ENCODE data around the gene ERAP2.

ERAP2 gene

DNA sequence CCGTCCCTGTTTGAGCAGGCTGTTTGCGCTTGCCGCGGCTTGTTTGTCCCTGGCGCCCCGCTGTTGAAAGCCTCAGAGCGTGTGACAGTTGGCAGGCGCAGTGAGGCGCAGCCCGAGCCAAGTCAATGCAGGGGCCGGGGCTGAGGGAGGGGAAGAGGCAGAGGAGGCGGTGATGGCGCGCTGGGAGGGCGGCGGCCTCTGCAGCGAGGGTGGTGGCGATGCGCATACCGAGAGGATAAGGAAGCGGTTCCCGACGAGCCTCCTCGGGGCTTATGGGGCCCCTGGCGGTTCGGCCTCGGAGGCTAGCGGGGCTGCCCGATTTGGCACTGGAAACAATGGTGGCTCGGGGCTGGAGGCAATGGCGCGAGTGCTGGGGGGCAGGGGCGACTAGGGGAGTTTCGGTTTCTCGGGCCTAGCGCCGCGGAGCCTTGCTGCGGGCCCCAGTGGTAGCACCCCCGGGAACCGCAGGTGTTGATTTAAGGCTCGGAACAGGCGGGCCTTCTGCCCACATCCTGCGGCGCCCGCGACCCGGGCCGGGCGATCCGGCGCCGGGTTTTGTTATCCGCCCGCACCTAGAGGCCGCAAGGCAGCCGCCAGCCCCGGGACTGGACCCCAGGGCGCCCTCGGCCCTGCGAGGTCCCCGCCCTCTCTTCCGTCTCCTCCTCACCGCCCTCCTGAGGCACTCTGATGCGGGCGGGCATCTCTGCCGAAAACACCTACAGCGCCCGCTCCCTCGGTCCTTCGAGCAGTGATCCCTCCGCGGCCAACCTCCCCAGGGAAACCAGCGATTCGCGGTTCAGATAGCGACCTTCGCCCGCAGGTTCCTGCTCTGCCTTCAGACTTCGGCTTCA, 58.6 kb downstream of the ERAP2 start:
- DNase-seq = peak; percentile 87 to 88

DNA sequence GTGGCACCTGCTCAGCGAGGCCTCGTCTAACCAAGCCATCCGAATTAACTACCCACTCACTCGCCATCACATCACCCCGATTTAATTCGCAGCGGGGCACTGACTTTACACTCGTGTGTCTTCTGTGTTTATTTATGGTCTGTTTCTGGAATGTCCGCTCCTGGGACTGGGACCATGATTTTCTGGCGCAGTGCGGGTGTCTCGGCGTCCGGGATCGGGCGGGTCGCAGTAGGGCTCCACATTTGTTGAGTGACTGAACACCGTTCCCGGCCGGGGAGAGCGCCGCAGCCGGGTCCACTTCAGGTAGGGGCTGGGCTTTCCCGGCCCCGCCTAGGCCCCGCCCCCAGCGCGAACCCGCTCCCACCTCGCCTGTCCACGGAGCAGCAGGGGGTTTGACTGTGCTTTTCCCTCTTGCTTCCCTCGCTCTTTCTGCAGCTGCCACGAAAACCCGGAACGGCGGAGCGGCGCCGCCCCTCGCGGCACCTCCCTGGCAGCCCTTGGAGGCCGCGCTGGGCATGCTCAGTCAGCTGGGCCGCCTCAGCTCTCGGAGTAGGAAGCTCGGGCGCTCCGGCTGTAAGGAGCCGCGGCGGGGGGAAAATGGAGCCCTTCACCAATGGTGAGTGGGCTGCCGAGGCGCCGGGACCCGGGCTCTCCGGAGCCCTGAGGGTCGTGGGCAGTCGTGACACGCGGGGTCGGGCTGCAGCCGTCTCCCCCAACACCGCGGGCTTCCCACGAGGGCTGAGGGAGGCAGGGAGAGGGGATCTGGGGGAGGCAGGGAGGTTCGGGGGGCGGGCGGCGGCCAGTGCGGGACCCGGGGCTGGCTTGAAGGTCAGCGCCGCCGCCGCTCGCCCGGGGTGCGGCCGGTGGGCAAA, 59.5 kb downstream of the ERAP2 start, which contains the start of gene LNPEP:
TSS of gene LNPEP (plus strand) at position 522 of the 872 bp plus-strand sequence. CDS start at position 598, 76 bp downstream.
- DNase-seq = peak; percentile 91 to 94

- peak; percentile 29 to 31 for DNase-seq
Observed at GRCh38 chr5:96936431-96937320, 60.4 kb downstream of the ERAP2 start.

DNA sequence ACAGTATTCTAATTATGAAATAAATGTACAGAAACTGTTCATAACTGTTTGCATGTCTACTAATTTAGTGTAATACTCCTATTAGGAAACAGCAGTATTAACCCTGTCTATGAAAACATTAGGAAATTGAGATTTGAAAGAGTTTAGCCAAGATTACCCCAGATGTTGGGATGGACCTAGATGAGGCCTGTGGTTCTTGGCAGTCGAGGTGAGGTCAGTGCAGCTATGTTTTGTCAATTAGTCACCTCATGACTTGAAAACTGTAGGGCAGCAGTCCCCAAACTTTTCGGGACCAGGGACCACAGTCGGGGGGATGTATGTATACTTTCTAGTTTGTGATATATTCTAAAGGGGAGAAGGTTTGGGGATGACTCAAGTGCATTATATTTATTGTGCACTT, 64.3 kb downstream of the ERAP2 start:
- no peak for DNase-seq

- no peak for DNase-seq
Observed at GRCh38 chr5:96941140-96941539, 64.8 kb downstream of the ERAP2 start.

DNA sequence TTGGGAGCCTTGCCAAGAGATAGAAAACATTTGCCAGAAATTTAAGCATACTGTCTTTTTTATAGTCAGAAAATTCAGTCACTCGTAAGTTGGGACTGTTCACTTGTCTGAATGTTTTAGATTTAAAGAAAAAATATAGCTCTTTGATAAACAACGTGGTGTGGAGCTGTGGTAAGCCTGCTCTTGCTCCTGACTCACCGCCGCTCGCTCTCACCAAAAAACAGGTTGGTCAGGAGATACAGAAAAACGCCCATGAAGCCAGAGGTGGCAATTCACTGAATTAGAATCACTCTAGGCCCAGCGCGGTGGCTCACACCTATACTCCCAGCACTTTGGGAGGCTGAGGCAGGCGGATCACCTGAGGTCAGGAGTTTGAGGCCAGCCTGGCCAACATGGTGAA, 65.8 kb downstream of the ERAP2 start:
- no peak for DNase-seq

DNA sequence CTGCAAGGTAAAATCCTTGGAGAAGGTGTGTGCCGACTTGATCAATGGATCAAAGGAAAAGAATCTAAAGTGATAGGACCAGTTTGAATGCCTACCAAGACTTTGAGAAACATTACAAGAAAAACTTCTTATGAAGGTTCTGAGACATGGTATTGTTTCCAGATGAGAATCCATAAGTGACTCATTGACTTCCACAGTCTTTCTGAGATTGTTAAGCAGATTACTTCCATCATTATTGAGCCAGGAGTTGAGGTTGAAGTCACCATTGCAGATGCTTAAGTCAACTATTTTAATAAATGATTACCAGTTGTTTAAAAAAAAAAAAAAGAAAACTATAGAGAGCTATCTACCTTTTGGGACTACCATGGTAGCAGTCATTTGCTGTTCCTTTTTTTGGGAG, 66.6 kb downstream of the ERAP2 start:
- DNase-seq = no peak

GRCh38 chr5:96943799-96944198, 67.5 kb downstream of the ERAP2 start:
- DNase-seq = no peak

DNA sequence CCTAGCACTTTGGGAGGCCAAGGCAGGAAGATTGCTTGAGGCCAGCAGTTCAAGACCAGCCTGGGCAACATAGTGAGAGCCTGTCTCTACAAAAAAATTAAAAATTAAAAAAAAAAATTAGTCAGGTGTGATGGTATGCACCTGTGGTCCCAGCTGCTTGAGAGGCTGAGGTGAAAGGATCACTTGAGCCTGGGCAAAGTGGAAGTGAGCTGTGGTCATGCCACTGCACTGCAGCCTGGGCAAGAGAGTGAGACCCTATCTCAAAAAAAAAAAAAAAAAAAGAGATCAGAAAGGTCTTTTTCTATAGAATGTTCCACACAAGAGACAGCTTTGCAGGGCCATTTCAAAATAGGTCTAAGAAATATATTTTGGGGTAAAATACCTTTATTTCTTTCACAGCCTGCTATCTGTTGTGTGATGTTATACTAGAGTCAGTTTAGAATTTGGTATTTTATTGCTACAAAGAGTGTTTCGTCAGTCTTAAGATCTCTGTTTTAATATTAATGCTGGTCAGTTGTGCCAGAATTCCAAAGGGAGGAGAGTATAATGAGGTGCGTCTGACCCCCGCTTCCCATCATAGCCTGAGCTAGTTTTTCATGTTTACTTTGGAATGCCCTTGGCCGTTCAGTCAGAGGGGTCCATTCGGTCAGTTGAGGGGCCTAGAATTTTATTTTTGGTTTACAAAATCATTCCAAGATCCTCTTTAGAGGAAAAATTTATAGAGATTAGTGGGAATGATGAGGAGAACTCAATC, 69.0 kb downstream of the ERAP2 start:
- DNase-seq = no peak

- no peak for DNase-seq
Observed at GRCh38 chr5:96946381-96946780, 70.1 kb downstream of the ERAP2 start.

GRCh38 chr5:96952118-96952750, 75.9 kb downstream of the ERAP2 start:
- DNase-seq = no peak

DNA sequence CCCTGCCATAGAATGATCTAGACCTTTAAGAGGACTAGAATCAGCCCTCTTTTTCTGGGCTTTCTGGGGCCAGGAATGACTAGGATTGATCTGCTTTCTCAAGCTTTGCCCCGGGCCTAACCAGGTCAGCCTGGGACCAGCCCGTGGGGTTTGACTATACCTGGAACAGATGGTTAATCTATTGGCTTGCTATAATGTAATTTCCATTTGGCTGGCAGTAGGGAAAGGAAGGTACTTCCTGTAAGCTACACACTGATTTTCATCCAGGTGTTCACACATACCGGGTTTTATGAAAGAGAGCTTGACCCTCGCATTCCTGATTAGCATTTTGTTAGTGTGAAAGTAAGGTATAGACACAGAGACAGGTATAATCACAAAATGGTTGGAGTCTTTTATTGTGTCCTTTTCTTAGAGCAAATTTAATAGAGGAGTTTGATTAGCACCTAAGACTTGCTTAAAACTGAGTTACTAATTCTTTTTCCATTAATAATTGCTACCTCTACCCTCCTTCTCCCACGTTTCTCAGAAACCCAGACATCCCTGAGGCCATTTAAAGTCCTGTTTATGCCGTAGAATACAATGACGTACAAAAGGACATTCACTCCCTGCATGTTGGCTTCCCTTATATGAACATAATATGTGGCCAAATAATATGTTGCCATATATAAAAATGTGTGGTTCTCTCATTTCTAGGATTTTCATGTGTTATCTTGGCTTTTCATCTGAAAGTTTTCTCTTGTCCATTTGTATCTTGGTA, 76.9 kb downstream of the ERAP2 start:
- no peak for DNase-seq

DNA sequence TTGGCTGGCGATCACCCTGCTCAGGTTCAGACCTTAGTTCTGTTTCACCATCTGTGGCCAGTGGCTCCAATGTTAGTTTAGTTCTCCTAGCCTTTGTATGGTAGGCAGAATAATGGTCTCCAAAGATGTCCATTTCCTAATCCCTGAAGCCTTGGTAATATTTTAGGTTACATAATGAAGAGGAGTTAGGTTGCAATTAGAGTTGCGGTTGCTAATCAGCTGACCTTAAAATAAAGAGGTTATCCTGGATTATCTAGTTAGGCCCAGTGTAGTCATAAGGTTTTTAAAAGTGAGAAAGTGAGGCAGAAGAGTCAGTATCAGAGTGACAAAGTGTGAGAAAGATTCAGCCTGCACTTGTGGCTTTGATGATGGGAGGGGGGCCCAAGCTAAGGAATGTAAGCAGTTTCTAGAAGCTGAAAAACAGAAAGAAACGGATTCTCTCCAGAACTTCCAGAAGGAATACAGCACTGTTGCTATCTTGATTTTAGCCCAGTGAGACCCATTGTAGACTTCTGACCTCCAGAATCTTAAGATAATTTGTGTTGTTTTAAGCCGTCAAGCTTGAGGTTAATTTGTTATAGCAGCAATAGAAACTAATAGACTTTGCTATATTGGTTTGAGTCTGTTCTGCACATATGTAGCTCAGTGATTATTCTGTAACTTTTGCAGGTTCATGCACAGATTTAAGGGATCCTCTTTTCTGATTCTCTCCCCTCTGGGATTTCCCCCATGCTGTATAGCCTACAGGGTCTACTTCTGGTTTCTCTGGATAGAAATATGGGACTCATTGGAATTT, 81.2 kb downstream of the ERAP2 start:
- no peak for DNase-seq

GRCh38 chr5:96958977-96959376, 82.7 kb downstream of the ERAP2 start:
- no peak for DNase-seq

DNA sequence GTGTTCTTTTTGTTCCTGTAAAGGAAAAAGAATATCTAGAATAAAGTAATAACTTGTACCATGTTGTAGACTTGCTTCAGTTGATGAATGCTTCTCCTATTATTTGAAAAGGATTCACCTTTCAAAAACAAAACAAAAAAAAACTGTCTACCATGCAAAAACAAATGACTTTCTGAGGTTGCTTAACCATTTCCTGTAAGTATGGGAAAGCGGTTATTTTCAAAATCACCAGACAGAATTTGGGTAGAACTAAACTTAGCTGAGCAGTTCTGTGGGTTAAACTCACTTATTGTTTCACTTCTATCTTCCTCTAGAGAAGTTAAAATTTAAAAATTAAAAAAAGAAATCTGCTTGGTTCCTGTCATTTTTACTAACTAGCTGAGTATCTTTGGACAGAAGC, 84.8 kb downstream of the ERAP2 start:
- DNase-seq = no peak

- no peak for DNase-seq
Observed at GRCh38 chr5:96962540-96962991, 86.3 kb downstream of the ERAP2 start.

DNA sequence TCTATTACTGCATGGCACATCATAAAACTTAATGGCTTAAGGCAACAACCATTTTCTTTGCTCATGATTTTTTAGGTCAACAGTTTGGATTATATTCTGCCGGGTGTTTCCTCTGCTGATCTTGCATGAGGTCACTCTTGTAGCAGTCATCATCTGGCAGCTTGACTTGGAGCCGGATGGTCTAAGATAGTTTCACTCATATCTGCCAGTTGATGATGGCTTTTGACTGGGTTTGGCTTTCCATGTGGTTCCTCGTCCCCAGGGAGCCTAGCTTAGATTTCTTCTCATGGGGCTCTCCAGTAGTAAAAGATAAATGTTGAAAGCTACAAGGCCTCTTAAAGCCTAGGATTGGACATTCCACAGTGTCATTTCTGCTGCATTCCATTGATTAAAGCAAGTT, 87.0 kb downstream of the ERAP2 start:
- DNase-seq = no peak

GRCh38 chr5:96966801-96967200, 90.5 kb downstream of the ERAP2 start:
- DNase-seq = no peak

DNA sequence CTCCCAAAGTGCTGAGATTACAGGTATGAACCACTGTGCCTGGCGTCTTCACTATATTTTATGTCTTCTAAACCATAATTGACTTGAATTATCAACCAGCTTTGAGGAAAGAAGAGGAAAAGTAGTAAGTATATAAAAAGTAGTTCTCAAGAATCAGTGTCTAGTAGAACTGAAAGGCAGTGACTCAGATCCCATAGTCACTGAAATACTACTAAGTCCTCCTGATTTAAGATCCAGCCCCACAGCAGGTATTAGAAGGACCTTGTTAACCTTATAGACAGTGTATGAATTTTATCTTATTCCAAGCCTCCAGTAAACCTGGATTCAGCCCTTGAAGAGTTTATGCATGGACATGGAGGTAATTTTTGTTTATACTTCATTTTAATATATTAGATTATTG, 91.1 kb downstream of the ERAP2 start:
- no peak for DNase-seq

DNA sequence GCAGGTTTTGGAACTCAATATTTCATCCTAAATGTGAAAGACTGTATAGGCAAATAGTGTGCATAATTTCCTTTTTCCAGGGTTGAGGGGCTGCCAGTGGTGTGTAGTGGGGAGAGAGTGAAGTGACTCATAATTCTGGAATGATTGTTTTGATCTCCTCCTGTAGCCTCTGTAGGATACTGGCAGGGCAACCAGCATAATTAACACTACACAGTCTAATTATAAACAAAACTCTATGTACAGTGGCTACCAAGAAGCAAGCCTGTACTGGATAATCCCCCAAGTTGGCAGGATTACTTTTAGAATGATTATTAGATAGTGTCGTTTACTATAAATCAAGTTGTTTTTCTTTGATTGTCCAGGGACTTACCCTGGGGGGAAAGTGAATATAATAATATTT, 91.8 kb downstream of the ERAP2 start:
- no peak for DNase-seq

Measured in stimulated activated CD4-positive, alpha-beta T cell treated with anti-CD3 and anti-CD28 coated beads, Interleukin-4, amount 100 ng/mL, for 4 hours (primary cell).